GM19240 (cell line): Measurements from ENCODE around the gene DNAH7.

Experiments used
- DNase-seq: peaks from one replicate; pipeline ENCODE4 v3.0.0; 2011; ENCODE audit warnings: low spot score; ENCODE audit not compliant: insufficient read length

Gene DNAH7

DNA sequence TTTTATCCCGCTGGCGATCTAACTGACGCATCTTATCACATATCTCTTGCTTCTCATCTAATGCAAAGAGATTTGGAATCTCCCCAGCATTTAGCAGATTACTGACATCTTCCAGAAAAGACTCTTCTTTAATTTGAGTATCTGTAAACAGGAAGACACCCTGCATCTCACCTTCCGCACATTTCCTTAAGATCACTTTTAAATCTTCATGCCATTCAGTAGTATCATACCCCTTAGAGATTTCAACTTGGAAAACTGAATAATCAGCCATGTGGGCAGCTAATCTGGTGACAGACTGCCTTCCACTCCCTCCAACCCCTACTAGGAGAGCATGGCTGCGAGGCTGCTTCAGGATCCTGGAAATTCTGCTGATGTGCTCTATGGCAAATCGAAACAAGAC lies 204.3 kb downstream of the DNAH7 start:
- DNase-seq, result no peak

DNA sequence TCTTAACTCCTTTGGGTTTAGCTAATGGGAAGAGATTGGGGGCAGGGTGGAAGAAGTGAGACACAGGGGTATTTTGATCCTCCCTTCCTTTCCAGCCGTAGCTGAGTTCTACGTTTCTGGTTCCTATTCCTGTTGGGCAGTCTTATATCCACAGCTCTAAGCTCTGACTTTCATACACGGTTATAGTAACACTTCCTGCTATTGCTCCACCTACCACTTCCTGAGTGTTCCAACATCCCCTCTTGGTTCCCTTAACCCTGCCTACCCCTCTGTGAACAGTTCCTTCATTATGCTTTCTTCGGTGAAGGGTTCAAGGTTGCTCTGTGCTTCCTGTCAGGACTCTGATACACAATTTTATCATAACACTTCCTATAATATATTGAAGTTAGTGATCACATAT lies 205.1 kb downstream of the DNAH7 start:
- DNase-seq, result no peak

DNA sequence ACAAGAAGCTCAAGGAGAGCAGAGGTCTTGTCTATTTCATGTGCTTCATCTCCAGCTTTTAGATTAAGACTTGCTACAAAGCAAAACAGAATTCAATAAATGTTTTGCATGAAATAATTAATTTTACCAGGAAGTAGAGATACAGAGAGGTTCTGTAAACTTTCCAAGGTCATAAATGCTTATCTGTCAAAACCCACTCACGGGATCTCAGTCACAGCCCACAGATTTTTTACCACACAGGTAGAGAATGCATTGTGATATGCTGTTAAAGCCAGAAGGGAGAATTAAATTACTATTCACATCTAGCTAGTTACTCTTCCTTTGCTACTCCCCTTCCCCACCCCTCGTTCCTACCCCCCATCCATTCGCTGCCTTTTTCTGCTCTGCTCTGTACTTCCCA lies 205.5 kb downstream of the DNAH7 start:
- DNase-seq, result no peak

DNA sequence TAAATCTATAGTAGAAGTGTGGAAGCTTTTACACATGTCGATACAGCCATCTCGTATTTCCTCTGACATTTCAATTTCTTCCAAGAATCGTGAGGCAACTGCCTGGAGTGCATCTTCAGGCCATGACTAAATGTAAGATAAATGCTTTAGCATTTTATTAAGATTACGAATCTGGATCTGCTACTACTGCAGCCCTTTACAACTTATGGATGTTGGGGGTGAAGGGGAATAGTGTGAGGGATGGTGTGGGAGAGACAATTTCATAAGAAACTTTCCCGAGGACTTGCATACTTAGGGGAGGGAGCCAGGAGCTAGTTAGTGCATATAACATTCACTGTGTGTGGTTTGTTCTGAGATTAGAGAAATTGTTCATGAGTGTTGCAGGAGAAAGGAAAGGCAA lies 206.8 kb downstream of the DNAH7 start:
- DNase-seq, result no peak

DNA sequence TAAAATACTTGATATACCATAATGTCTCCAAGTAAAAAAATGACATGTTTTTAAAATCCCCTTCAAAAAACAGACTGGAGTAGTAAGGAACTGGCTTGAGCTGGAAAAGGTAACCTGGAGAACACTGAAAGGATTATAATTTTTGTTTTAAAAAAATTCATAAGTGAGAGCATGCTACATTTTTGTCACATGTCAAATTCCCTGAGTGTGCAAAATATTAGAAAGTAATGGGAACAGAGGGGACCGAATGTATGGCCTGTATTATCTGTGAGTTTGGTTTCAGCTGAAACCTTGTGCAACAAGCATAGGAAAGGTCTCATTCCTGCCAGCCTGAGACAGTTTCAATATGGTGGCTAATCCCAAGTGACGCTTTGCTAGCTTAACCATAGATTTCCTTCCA lies 209.1 kb downstream of the DNAH7 start:
- DNase-seq, result no peak

DNA sequence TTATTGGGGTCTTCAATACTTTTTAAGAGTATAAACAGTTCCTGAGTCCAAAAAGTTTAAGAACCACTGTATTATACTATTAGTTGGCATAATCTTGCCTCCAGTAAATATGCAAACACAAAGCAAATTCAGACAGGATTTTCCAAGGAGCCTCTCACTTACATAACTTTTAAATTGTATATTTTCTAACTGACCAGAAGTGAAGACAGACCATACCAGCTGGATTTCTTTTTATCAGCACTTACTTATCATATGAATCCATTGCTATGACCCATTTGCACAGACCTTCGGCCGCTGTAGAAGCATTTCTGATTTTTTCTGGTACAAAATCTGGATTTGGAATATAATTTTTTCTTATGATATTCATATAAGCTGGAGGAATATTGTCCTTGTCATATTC lies 211.5 kb downstream of the DNAH7 start:
- DNase-seq, result no peak

DNA sequence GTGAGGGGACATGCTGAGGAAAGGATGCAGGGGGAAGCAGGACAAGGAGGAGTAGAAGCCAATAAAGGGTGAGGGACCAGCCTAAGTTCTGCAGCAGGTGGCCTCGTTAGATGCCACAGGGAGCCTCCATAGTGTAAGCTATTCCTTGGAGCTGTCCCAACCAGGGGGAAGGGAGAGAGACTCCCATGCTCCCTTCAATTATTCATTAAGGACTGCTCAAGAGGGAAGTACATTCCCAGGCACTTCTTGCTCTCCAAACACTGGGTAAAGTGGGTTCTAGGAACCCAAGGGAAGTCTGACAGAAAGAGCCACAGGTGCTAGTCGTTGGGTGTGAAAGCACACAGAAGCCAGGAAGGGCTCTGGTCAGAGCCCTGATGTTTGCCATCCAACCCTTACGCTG lies 217.9 kb downstream of the DNAH7 start:
- DNase-seq, result no peak

DNA sequence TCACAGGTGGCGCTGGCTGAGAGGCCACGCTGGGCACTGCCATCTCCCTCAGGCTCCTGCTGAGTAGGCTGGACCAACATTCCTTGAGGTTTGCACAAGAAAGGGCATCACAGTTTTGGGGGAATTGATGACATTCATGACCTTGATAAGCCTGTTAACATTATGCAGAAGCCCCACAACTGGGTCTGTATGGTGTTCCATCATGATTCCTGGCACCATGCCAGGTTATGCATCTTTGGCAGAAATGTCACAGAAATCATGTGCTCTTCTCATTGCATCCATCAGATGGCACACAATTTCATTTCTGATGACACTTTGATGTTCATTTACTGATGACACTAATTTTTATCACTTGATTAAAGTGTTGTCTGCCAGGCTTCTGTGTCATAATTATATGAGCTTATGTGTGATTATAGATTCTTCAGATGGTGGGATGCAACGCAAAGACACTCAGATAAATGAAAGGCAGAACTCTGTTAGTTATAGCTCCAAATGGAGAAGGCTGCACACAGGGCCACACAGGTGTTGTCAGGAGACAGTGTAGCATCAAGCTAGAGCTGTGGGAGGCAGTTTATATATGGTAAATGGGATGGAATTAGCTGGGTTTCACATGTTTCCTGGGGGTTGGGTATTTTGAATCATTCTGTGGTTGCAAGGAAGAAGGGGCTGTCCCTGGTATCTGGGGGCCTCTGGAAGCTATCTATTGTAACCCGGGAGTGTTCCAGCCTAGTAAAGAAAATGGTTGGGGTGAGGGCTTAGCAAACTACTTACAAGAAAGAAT lies 220.3 kb downstream of the DNAH7 start:
- DNase-seq, result no peak

DNA sequence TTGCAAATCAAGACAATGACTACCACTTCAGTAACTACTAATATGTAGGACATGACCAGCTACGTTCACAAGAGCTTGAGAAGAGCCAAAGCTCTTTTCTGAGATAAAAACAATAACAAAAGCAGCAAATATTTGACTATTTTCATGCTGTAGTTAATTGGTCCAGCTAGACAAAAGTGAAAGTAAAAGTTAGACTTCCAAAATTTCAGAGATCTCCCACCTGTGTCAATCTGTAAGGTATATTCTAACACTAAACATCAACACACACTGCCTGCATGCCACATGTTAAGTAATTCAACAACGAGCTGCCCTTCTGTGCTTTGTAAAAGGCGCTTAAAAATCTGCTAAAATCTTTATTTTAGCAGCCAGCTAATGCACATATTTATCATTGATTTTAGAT lies 225.7 kb downstream of the DNAH7 start:
- DNase-seq, result no peak

DNA sequence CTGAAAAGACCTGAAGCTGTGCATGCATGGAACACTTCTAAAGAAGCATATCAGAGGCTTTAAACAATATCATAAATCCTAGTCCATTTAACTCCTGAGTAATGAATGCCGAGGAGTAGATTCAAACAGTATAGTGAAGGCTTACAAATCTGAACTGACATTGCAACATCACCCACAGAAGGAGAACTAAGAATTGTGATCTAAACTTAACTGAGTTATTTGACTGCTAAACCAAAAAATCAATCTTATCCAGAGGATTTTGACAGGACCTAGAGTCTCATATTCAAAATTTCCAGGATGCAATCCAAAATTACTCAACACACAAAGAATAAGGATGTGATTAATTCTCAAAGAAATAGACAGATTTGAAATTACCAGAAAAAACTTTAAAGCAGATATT lies 230.6 kb downstream of the DNAH7 start:
- DNase-seq, result no peak

DNA sequence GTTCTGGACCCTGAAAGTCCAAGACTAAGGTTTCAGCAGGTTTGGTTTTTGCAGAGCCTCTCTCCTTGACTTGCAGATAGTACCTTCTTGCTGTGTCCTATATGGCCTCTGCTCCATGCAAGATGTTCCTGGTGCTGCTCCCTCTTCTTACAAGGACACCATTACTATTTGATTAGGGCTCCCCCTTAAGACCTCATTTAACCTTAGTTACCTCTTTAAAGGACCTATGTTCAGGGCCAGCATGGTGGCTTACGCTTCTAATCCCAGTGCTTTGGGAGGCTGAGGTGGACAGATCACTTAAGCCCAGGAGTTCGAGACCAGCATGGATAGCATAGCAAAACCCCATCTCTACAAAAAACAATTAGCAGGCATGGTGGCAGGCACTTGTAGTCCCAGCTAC lies 232.6 kb downstream of the DNAH7 start:
- DNase-seq, result no peak

DNA sequence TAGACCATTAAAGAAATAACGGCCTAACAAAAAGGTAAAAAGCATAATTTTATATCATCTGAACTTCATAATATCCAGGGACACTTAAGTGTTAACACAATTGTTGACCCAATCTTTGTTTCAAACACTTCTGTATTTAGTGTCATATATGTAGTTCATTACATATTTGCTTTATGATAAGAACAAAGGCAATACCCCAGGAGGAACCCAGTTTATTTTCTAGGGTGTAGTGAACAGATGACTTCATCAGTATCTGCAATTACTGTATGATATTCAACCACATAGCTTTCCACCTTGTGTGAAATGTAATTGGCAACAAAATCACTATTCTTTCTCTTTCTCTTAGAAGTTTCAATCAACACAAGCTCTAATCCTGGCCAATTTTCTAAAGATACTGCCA lies 233.8 kb downstream of the DNAH7 start:
- DNase-seq, result no peak

DNA sequence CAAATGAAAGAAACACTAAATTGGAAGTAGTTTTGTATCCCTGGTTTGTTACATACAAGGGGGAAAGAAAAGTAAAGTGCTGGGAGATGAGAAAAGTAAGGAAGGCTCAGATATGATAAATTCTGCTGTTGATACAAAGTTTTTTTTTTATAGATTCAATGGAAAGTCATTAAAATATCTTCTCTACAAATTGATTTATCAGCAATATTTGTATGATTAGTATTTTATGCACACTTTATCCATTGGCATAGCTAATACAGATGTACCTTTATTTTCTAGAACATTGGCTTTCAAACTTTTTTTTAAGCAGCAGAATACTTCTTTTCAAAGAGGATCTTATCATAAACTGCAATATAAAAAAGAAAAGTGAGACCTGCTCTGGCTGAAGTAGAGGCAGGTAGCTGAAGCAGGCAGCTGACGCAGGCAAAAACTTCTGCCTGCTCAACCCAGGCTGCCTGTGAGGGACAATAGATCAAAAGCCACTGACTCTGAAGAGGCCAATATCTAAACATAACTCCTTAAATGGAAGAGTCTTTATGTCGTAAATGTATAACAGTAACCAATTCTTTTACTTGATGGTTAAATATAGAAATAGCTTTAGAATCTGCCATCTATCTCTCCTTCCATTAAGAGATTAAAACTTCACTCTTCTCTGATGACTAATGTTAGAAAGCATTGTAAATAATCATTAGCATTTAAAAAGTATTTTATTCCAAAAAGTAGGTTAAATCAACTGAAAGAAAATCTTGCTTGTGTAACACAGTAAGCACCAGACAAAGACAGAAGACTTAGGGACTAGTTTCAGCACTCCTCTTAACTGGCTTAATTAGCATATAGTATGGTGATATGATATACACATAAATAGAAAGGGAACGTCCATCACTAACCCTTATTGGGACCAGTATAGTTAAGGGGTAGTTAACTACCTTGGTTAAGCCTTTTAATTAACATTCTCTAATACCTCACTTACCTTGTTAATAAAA lies 237.4 kb downstream of the DNAH7 start:
- no peak for DNase-seq

DNA sequence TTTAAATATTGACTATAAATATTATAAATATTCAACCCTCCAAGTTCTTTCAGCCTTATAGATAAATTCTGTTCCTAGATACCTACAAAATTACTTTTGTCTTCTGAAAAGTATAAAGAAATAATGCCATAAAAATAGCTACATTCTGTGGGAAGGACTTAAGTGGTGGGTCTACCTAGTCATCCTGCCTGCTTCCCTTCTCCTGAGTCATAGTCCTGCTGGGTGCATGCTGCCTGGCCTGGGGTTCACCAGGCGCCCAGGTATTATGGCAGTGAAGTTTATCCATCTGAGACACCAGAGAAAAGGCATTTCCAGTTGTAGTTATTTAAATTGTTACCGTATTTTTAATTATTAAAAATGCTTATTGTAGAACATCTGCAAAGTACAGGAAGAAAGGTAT lies 244.2 kb downstream of the DNAH7 start:
- no peak for DNase-seq

DNA sequence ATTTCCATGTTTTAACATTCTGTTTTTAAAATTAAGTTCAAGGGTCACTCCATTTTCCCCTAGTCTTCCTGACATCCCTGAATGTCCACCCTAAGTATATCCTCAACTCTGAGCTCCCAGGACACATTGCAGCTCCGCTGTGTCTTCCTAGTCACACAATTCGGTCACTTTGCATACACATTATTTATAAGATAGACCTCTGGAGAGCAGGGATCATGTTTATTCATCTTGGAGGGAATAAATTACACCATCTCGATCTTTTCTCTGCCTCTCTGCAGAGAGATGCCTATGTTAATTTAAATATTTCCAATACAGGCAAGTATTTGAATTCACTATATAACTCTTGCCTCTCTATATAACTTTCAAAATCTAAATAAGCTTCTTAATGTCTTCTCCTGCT lies 245.4 kb downstream of the DNAH7 start:
- DNase-seq, result no peak

DNA sequence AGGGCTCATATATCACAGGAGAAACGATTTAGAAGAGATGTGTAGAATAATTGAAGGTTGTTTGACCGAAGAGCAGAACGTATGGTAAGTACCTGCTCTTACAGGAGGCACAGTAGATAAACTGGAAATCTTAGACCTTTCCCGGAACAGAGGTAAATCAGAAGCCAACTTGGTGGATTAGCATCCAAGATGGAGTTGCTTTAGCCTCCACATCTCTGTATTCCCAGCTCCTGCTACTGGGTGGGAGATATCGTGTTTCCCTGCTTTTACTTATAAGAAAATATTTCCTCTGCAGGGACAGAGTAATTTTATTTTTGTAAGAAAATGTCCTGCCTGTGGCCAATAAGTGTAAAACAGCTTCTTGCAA lies 247.1 kb downstream of the DNAH7 start:
- DNase-seq, result no peak

DNA sequence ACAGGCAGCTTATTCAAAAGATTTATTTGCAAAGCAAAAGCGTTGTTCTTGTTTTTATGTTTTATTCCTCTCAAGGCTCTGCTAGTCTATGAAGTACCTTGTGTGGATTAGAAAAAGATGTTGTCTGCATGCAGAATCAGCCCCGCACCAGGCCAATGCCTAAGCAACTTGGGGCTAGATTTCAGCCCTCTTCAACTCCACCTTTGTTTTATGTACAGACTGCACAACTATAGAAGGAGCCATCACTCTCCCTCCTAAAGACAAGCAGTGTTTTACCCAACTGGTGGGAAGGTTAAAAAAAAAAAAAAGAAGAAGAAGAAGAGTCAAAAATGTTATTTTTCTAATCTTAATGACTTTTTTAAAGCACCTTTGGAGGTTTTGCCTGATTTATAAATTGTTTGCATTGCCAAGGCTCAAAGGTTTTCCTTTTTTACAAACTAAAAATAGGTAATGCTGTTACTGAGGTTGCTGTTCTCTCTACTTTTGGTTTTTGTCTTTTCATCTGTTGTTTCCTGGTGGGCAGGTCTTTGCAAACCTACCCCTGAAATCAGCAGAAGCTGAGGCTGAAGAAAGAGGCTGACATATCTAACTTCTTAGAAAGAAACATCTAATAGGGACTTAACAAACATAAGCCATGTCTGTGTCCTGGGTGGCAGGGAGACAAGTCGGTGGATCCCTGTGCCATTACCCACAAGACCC lies 247.6 kb downstream of the DNAH7 start:
- DNase-seq, result no peak

DNA sequence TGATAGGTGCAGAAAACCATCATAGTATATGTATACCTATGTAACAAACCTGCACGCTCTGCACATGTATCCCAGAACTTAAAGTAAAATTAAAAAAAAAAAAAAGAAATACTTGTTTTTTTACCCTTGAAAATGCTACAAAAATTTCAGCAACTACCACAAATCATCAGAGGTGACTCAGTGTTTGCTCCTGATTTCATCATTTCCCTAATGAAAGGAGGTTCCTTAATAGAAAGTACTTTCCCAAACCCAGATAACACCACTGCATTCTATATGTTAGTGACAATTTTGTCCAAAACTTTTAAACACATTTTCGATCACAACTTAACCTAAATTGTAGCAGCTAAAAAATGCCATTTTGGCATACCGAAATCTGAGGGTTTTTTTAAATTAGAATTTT lies 248.3 kb downstream of the DNAH7 start:
- no peak for DNase-seq

DNA sequence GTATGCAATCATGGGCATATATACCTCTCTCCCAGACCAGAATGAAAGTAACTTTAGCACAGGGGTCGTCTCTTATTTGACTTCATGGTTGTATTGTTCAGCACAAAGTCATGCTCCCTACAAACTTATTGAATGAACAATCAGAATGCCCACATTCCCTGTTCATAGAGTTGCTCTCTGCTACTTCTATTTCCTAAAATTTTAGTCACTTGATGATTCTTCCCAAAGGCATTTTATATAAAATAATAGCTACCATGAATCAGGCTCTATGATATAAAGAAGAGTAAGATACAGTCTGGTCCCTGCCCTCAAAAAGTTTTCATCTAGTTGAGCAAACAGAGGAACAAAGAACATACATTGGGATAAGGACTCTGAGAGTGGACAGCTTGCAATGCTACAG lies 249.4 kb downstream of the DNAH7 start:
- no peak for DNase-seq

DNA sequence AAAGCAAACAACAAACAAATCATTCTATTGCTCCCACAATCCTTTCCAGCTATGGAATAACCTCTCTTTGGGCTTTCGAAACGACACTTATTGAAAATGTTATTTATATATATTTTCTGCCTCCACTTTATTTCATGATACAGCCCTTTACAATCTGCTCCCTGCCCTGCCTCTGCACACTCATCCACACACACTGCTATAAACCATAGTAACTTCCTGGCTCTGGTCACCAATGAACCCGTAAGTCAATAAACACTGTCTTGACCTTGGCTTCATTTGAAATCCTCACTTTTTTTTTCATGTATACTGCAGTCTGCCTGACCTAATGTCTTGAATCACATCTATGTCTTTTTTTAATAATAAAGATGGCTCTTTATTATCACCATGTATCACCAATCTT lies 250.1 kb downstream of the DNAH7 start:
- no peak for DNase-seq

DNA sequence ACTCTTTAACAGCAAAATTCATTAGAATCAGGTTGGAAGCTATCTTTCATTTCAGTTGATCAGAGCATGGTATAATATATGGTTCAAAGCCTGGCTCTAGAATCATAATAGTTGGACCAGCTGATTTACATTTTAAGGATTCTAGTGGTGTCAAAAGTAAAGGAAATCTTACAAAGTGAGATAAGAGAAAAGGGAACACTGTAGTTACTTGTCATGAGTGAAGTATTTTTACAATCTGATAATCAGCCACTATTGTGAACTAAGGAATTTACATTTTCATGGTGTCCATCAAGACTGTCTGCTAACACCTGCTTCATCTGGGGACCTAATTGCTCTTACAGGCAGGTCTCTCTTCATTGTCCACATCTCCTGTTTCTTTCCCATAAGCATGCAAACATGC lies 250.5 kb downstream of the DNAH7 start:
- DNase-seq, result no peak

DNA sequence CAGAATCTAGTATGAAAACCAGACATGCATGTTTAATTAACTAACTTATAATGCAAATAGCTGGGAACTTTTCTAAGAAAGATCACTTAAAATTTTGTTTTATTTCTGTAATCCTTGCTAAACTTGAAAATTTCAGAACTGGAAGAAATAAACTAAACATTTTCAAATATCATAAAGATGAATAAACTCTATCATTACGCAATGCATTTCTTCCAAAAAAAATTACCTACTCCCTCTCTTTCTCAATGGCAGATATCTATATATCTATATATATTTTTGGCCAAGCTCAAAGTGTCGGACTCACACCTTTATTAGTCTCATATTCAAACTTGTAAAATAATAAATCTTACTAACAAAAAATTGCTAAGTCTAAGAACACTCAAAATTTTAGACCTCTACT lies 253.6 kb downstream of the DNAH7 start:
- no peak for DNase-seq
